ENCODE data around the gene NDUFS1.
"Not testable (repeated sequence)": the region's sequence is repeated elsewhere in the genome, so short reads cannot be mapped to it uniquely, and the experiment has no call there.

Gene NDUFS1

GRCh38 chr2:206079699-206080465, 79.4 kb downstream of the NDUFS1 start:
- FAIRE-seq (no peak), DNase-seq (ENCODE audit: insufficient read length, low spot score) (no peak)
- no peak for TF ChIP-seq POLR2A (IDR thresholded peaks at IDR 0.05; ENCODE audit: low read depth, low read length)

DNA sequence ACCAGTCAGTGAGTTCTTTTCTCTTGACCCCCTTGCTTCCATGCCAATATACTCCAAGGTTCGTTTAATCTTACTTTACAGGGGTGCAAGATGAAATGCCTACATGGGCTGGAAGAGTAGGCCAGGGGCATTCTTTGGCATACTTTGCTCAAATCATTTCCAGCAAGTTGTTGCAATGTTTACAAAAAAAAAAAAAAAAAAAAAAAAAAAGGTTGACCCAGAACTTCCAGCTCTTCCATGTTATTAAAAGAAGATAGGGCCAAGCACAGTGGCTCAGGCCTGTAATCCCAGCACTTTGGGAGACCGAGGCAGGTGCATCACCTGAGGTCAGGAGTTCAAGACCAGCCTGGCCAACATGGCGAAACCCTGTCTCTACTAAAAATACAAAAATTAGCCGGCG, 81.4 kb downstream of the NDUFS1 start:
- FAIRE-seq; DNase-seq (ENCODE audit: insufficient read length, low spot score): not testable (repeated sequence)

DNA sequence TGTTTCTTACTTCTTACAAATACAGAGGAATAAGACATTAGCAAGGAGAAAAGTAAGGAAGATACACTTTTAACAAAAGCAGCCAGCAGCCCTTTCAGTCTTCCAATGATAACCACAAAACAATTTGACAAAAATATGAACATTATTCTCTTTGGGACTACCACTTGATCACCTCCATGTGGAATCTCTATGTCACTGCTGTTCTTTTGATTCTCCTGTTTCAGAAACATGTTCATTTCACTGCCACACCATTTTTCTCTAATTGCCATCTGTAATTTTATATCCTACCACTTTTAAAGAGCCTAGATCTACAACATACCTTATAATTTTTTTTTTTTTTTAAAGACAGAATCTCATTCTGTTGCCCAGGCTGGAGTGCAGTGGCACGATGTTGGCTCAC, 84.1 kb downstream of the NDUFS1 start:
- FAIRE-seq (no peak), DNase-seq (ENCODE audit: insufficient read length, low spot score) (no peak)
- TF ChIP-seq POLR2A (IDR thresholded peaks at IDR 0.05; ENCODE audit: low read depth, low read length): no peak

DNA sequence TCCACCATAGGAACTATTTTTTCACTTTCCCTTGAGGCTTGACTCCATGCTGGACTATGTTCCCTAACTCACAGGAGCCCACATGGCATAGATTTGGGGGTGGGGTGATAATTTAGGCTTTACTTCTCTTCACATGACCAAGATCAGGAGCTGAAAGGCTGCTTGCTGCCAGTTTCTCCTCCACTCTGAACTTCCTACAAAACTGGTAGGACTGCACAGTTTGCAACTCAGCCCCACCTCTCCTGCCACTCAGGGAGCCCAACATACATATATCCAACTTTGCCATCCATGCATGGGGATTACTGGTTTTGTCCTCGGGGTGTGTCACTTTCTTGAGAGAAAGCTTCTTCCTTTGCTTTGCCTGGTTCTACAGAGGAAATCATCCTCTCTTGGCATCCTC, 87.4 kb downstream of the NDUFS1 start:
- FAIRE-seq: no peak
- TF ChIP-seq POLR2A (IDR thresholded peaks at IDR 0.05; ENCODE audit: low read depth, low read length): no peak
- DNase-seq (ENCODE audit: insufficient read length, low spot score): no peak

GRCh38 chr2:206069417-206069816, 89.8 kb downstream of the NDUFS1 start:
- FAIRE-seq (no peak), DNase-seq (ENCODE audit: insufficient read length, low spot score) (no peak)
- TF ChIP-seq POLR2A (IDR thresholded peaks at IDR 0.05; ENCODE audit: low read depth, low read length): no peak

DNA sequence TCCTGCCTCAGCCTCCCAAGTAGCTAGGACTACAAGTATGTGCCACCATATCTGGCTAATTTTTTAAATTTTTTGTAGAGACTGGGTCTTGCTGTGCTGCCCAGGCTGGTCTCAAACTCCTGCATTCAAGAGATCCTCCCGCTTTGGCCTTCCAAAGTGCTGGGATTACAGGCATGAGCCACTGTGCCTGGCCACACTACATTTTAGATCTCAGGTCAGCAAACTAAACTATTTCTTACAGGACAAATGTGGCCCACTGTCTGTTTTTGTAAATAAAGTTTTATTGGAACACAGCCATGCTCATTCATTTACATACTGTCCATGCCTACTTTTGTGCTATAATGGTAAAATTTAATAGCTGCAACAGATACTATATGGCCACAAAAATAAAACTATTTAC, 91.0 kb downstream of the NDUFS1 start:
- DNase-seq (ENCODE audit: insufficient read length, low spot score): no peak
- no peak for FAIRE-seq
- no peak for TF ChIP-seq POLR2A (IDR thresholded peaks at IDR 0.05; ENCODE audit: low read depth, low read length)
